Activated CD8-positive, alpha-beta T cell treated with anti-CD3 and anti-CD28 coated beads for 36 hours (primary cell): Measurements from ENCODE around the gene PLBD1. TPM values are rescaled to one million over a fixed set of nuclear protein-coding genes. Genes with fewer than 3 reads are reported as not detected.
A peak's percentile ranks its signal among the peaks of the same experiment; 100 is the strongest.

Experiments
- ATAC-seq: fragments of 200-7000 bp; cut with Tn5 transposase; one replicate; pipeline ENCODE4 v1.10.0; 2021; ENCODE audit warnings: mild to moderate bottlenecking, moderate library complexity
- CTCF ChIA-PET: fragments of 350-600 bp; sonication (Branson Sonifier 250); formaldehyde crosslinking; loops from one replicate; lab custom pipeline; 2021; ENCODE audit warnings: antibody characterized with exemption; lab: Charles Lee
- POLR2A ChIA-PET: fragments of 350-600 bp; sonication (Branson Sonifier 250); formaldehyde crosslinking; loops from one replicate; lab custom pipeline; 2021; ENCODE audit warnings: antibody characterized with exemption; lab: Charles Lee
- DNase-seq: peaks from one replicate; pipeline ENCODE4 v3.0.0-alpha.2; 2020
- H3K27ac Mint-ChIP-seq: one replicate; pipeline ENCODE4 v1.8.0; 2021; ENCODE audit warnings: mild to moderate bottlenecking, mixed read lengths
- H3K27me3 Mint-ChIP-seq: one replicate; pipeline ENCODE4 v1.8.0; 2021; ENCODE audit warnings: mixed read lengths
- H3K36me3 Mint-ChIP-seq: one replicate; pipeline ENCODE4 v1.8.0; 2021; ENCODE audit warnings: low read depth, mixed read lengths
- H3K4me1 Mint-ChIP-seq: one replicate; pipeline ENCODE4 v1.8.0; 2021; ENCODE audit warnings: low read depth, mixed read lengths
- H3K4me3 Mint-ChIP-seq: one replicate; pipeline ENCODE4 v1.8.0; 2021; ENCODE audit warnings: mild to moderate bottlenecking, moderate library complexity, mixed read lengths
- H3K9me3 Mint-ChIP-seq: one replicate; pipeline ENCODE4 v1.8.0; 2021; ENCODE audit warnings: mixed read lengths
- CTCF ChIP-seq: fragments of 200-600 bp; IDR thresholded peaks from one replicate; pipeline ENCODE4 v1.8.0; 2022; ENCODE audit warnings: antibody characterized with exemption, mild to moderate bottlenecking
- intact Hi-C: fragments of 100-400 bp; cut with micrococcal nuclease; formaldehyde crosslinking; loops from one replicate; pipeline ENCODE4 v1.10.0; 2022
- total RNA-seq, 2 experiments: library from RNA; stranded (reverse); gene quantifications; one replicate each; pipeline ENCODE4 v1.2.3, GENCODE V29; 2021

PLBD1 gene
- total RNA-seq, 2 experiments from 2014 or later, result 0.14 TPM; not detected in 1

GRCh38 chr12:14473707-14474287 is 93.9 kb downstream of the PLBD1 start:
- intact Hi-C loops, result no loop called here
- Mint-ChIP-seq H3K27me3 (no peaks in the 10 kb centered on the region), H3K27ac (no peak overlapping the region), H3K4me1 (peaks cover 22% of the 10 kb centered on the region), H3K36me3 (peaks cover 79% of the 10 kb centered on the region), H3K4me3 (no peak overlapping the region), H3K9me3 (peaks cover 33% of the 10 kb centered on the region)
- TF ChIP-seq CTCF, result no peak
- POLR2A ChIA-PET, result interaction anchor here (0.7 kb wide), 1 partner anchor 253 kb away, joined by 3 read pairs; no protein-coding TSS in a partner anchor
- CTCF ChIA-PET, result interaction anchor here (2.0 kb wide), 1 partner anchor 20 kb away, joined by 7 read pairs; no protein-coding TSS in a partner anchor
- DNase-seq (no peak), ATAC-seq (no peak)

GRCh38 chr12:14471497-14471896 is 96.2 kb downstream of the PLBD1 start:
- H3K4me3 Mint-ChIP-seq, result no peak overlapping the region
- DNase-seq, result peak; percentile 42
- H3K4me1 Mint-ChIP-seq, result peaks cover 18% of the 10 kb centered on the region
- TF ChIP-seq CTCF, result no peak
- POLR2A ChIA-PET, result no interaction called here
- peaks cover 83% of the 10 kb centered on the region for H3K36me3 Mint-ChIP-seq
- CTCF ChIA-PET, result no interaction called here
- H3K9me3 Mint-ChIP-seq, result peaks cover 35% of the 10 kb centered on the region
- ATAC-seq, result peak; percentile 78
- H3K27me3 Mint-ChIP-seq, result no peaks in the 10 kb centered on the region
- H3K27ac Mint-ChIP-seq, result peak overlapping the region; percentile 78
- intact Hi-C loops, result no loop called here

GRCh38 chr12:14460212-14460841 is 107.4 kb downstream of the PLBD1 start:
- ATAC-seq (no peak), DNase-seq (no peak)
- no peak for TF ChIP-seq CTCF
- ChIA-PET CTCF (no interaction called here), POLR2A (no interaction called here)
- no peak overlapping the region for H3K4me3 Mint-ChIP-seq
- H3K27me3 Mint-ChIP-seq, result no peaks in the 10 kb centered on the region
- peaks cover 51% of the 10 kb centered on the region for H3K36me3 Mint-ChIP-seq
- no peaks in the 10 kb centered on the region for H3K9me3 Mint-ChIP-seq
- H3K27ac Mint-ChIP-seq, result no peak overlapping the region
- intact Hi-C loops, result no loop called here
- peaks cover 43% of the 10 kb centered on the region for H3K4me1 Mint-ChIP-seq

GRCh38 chr12:14454098-14454907 is 113.4 kb downstream of the PLBD1 start:
- Mint-ChIP-seq H3K9me3 (peaks cover 8% of the 10 kb centered on the region), H3K27me3 (no peaks in the 10 kb centered on the region), H3K36me3 (peaks cover 68% of the 10 kb centered on the region), H3K4me1 (peaks cover 60% of the 10 kb centered on the region), H3K27ac (peak overlapping the region; percentile 75), H3K4me3 (no peak overlapping the region)
- peak; percentile 68 for TF ChIP-seq CTCF
- ATAC-seq (peak; percentile 96), DNase-seq (peak; percentile 49)
- CTCF ChIA-PET, result interaction anchor here (0.8 to 3.4 kb wide), 28 partner anchors 9 to 268 kb away, joined by 3 to 24 read pairs (median 6); partner anchors contain the start of gene ATF7IP
- intact Hi-C loops, result no loop called here
- POLR2A ChIA-PET, result interaction anchor here (1.9 kb wide), 1 partner anchor 89 kb away, joined by 4 read pairs; the partner anchor contains the start of gene ATF7IP

Other genes with a start within 250 kb of the PLBD1 start
- gene ATF7IP, start 202.2 kb downstream of the PLBD1 start, total RNA-seq, result 100 to 1,000 TPM; 101 to 107 TPM
- gene GUCY2C, start 128.7 kb upstream of the PLBD1 start, total RNA-seq, result not detected
- 100 to 1,000 TPM; 123 to 130 TPM for gene WBP11, start 235.6 kb upstream of the PLBD1 start, total RNA-seq
- gene C12orf60, start 235.8 kb upstream of the PLBD1 start, total RNA-seq, result 1 to 10 TPM; 3.3 to 4.2 TPM
- not detected for gene SMCO3, start 246.3 kb upstream of the PLBD1 start, total RNA-seq